Pancreas (tissue), 10 donors: Measurements from ENCODE around the gene PHF21B. TPM values are rescaled to one million over a fixed set of nuclear protein-coding genes. Genes with fewer than 3 reads are reported as not detected.

Experiments
- ATAC-seq, 4 donors: fragments of 200-7000 bp; cut with Tn5 transposase; one replicate each; pipeline versions ENCODE4 v1.8.0 to v1.9.1; 2020; ENCODE audit warnings: mild to moderate bottlenecking in 4 of 4, moderate library complexity in 4 of 4
- DNase-seq, 6 donors: peaks; one replicate each; pipeline ENCODE4 v3.0.0-alpha.2; 2020
- FAIRE-seq: peaks from 2 replicates; lab custom pipeline; 2012; peaks lifted over from hg19 to GRCh38; lab: Jason Lieb, UNC
- H3K27ac ChIP-seq, 4 donors: fragments of 200-600 bp; sonication (generic); 1 replicate in 3 of 4; 2 replicates in 1 of 4; pipeline versions ENCODE4 v1.5.0 to v1.8.0; 2020
- H3K27me3 ChIP-seq, 4 donors: fragments of 200-600 bp; one replicate each; pipeline ENCODE4 v1.8.0; 2021
- H3K36me3 ChIP-seq, 3 donors: fragments of 200-600 bp; sonication (generic) in 1 of 3; one replicate each; pipeline versions ENCODE4 v1.5.0 to v1.8.0; 2020 to 2021
- H3K4me1 ChIP-seq, 3 donors: fragments of 200-600 bp; one replicate each; pipeline ENCODE4 v1.8.0; 2021
- H3K4me3 ChIP-seq, 4 donors: fragments of 200-600 bp; sonication (generic) in 2 of 4; one replicate each; pipeline versions ENCODE4 v1.5.0 to v1.8.0; 2020 to 2021
- H3K9me3 ChIP-seq, 4 donors: fragments of 200-600 bp; one replicate each; pipeline ENCODE4 v1.8.0; 2021
- CTCF ChIP-seq, 4 donors: fragments of 200-600 bp; sonication (generic) in 3 of 4; IDR thresholded peaks; one replicate each; pipeline versions ENCODE4 v1.5.0 to v1.8.0; 2021; ENCODE audit warnings: antibody characterized with exemption in 4 of 4
- WGBS, 2 donors: extraction: QIAGEN DNeasy Blood & Tissue Kit; methylation state at CpG; one replicate each; pipeline ENCODE4 v1.1.7; 2013; 5-methylcytosine and 5-hydroxymethylcytosine counted together
- intact Hi-C, 3 donors: fragments of 100-400 bp; cut with DNase I; formaldehyde crosslinking; loops; one replicate each; pipeline versions ENCODE4 v1.11.1 to v1.14.2; 2022
- polyA plus RNA-seq, 2 donors: library from polyadenylated mRNA; stranded (reverse); fragments of 200-250 nt; gene quantifications; one replicate each; pipeline ENCODE4 v1.2.3, GENCODE V29; 2013
- total RNA-seq, 6 donors: library from RNA; stranded (reverse); fragmentation: NEBNext Ultra II Directional in 4 of 6; extraction: Animal tissue kit (Norgen Biotek cat#: 25700) in 4 of 6; gene quantifications; one replicate each; pipeline versions ENCODE4 v1.2.1 to v1.2.4, GENCODE V29; 2021 to 2023
- donor health status: healthy with polysubstance abuse.
- donor health status: DM: no; HTN: no; CAD: no; lungs with moderate emphysema.
- donor health status: DM: no; HTN: no; CAD: no.
- donor health status: control.
- donor health status: control.
- donor health status: Bipolar disorder and iron deficiency.
- donor health status: DM: yes; HTN: yes; CAD: no.
- donor health status: DM: no; HTN: no; CAD: no.
- donor health status: DM: no; HTN: no; CAD: no.
- donor health status: DM: yes; HTN: yes; CAD: no.

PHF21B gene
- total and polyA plus RNA-seq, 8 donors, result 0.34 to 2.9 (median 0.57) TPM; not detected in 1

GRCh38 chr22:44831885-44832284 is 177.9 kb downstream of the PHF21B start:
- ATAC-seq (no peak), DNase-seq (no peak), FAIRE-seq (no peak)
- no peaks in the 10 kb centered on the region for H3K27me3 ChIP-seq
- H3K4me3 ChIP-seq, result no peak overlapping the region
- no peak for TF ChIP-seq CTCF (IDR thresholded peaks at IDR 0.05)
- WGBS, 2 donors, result 93 to 94% methylated on average over 1 of the region's 1 CpG
- H3K4me1 ChIP-seq, result no peaks in the 10 kb centered on the region
- peaks cover 0 to 8% (median 0%) of the 10 kb centered on the region in 3 donors for H3K36me3 ChIP-seq
- intact Hi-C loops, result no loop called here
- H3K9me3 ChIP-seq, result no peaks in the 10 kb centered on the region
- H3K27ac ChIP-seq, result no peak overlapping the region

Other genes starting within 250 kb of the PHF21B start
- gene NUP50, start 153.9 kb upstream of the PHF21B start, total RNA-seq, result 10 to 100 TPM; 27.0 to 35.2 (median 28.2) TPM
- 10 to 100 TPM; 11.8 to 15.9 TPM for gene NUP50, start 153.9 kb upstream of the PHF21B start, polyA plus RNA-seq
- gene KIAA0930, start 230.9 kb upstream of the PHF21B start, total RNA-seq, result 10 to 100 TPM; 14.6 to 36.8 (median 24.1) TPM
- 10 to 100 TPM; 18.1 TPM for gene KIAA0930, start 230.9 kb upstream of the PHF21B start, polyA plus RNA-seq